Choroid plexus epithelial cell (primary cell): ENCODE measurements around the gene XRCC5.
A peak's percentile ranks its signal among the peaks of the same experiment; 100 is the strongest.
"Not testable (repeated sequence)": the region's sequence is repeated elsewhere in the genome, so short reads cannot be mapped to it uniquely, and the experiment has no call there.

Experiments used
- DNase-seq: peaks from one replicate; pipeline ENCODE4 v3.0.0-alpha.2; 2010; ENCODE audit warnings: low read depth
- H3K4me3 ChIP-seq: 2 replicates; pipeline ENCODE4 v1.5.1; 2011; ENCODE audit warnings: low read depth, mild to moderate bottlenecking, control low read depth, low read length, moderate library complexity
- CTCF ChIP-seq: conservative IDR thresholded peaks from 2 replicates; pipeline ENCODE4 v1.5.1; 2011; ENCODE audit warnings: low read depth, mild to moderate bottlenecking, control low read depth, inconsistent platforms, low read length, moderate library complexity

Gene XRCC5

GRCh38 chr2:216078776-216079175 lies 30.4 kb upstream of the XRCC5 start:
- no peak overlapping the region for H3K4me3 ChIP-seq
- no peak for TF ChIP-seq CTCF
- peak; percentile 61 for DNase-seq

GRCh38 chr2:216080048-216080447 lies 29.1 kb upstream of the XRCC5 start:
- not testable (repeated sequence) for DNase-seq, H3K4me3 ChIP-seq

- no peak for DNase-seq
- H3K4me3 ChIP-seq: peak overlapping the region; percentile 73
- no peak for TF ChIP-seq CTCF
Observed at GRCh38 chr2:216081012-216081411, 28.1 kb upstream of the XRCC5 start.

GRCh38 chr2:216081487-216082116 lies 27.5 kb upstream of the XRCC5 start, which contains the start of the genes PECR and TMEM169:
PECR (minus strand) TSS chr2:216081809; CDS start chr2:216081741, 68 bp downstream.
TMEM169 (plus strand) TSS chr2:216081919; CDS start chr2:216095964, 14,045 bp downstream.
- TF ChIP-seq CTCF: no peak
- H3K4me3 ChIP-seq: peak within 1 kb of the TSS; percentile 73
- DNase-seq: peak; percentile 47

GRCh38 chr2:216082117-216082711 lies 26.9 kb upstream of the XRCC5 start:
- H3K4me3 ChIP-seq: peak overlapping the region; percentile 73
- DNase-seq: no peak
- no peak for TF ChIP-seq CTCF

- no peak for DNase-seq
- no peak for TF ChIP-seq CTCF
- H3K4me3 ChIP-seq: no peak overlapping the region
Observed at GRCh38 chr2:216082805-216083204, 26.3 kb upstream of the XRCC5 start.

- no peak for TF ChIP-seq CTCF
- H3K4me3 ChIP-seq: no peak overlapping the region
- DNase-seq: peak; percentile 23
Observed at GRCh38 chr2:216083464-216084281, 25.5 kb upstream of the XRCC5 start.
